Peyer's patch (tissue), 4 donors: ENCODE measurements around the gene IGSF9B. TPM values are rescaled to one million over a fixed set of nuclear protein-coding genes. Genes with fewer than 3 reads are reported as not detected.

Experiments used
- DNase-seq, 3 donors: peaks; one replicate each; pipeline ENCODE4 v3.0.0-alpha.2; 2017 to 2019
- H3K27ac ChIP-seq, 4 donors: fragments of 200-600 bp; sonication (generic); one replicate each; pipeline ENCODE4 v1.5.1; 2016 to 2019
- H3K27me3 ChIP-seq, 2 donors: fragments of 200-600 bp; sonication (generic); one replicate each; pipeline ENCODE4 v1.5.1; 2019
- H3K36me3 ChIP-seq, 3 donors: fragments of 200-600 bp; sonication (generic); one replicate each; pipeline ENCODE4 v1.5.1; 2016 to 2019
- H3K4me1 ChIP-seq, 4 donors: fragments of 200-600 bp; sonication (generic); one replicate each; pipeline ENCODE4 v1.5.1; 2016 to 2019
- H3K4me3 ChIP-seq, 4 donors: fragments of 200-600 bp; sonication (generic); 1 replicate in 3 of 4; 2 replicates in 1 of 4; pipeline ENCODE4 v1.5.1; 2016 to 2019; ENCODE audit warnings: mild to moderate bottlenecking in 1 of 4
- H3K9me3 ChIP-seq, 4 donors: fragments of 200-600 bp; sonication (generic); one replicate each; pipeline ENCODE4 v1.5.1; 2016 to 2019; ENCODE audit warnings: mild to moderate bottlenecking in 1 of 4
- CTCF ChIP-seq, 6 experiments: fragments of 450-650 bp in 4 of 6; fragments of 200-600 bp in 2 of 6; sonication (generic) in 1 of 6; IDR thresholded peaks; one replicate each; pipeline ENCODE4 v1.5.1; 2017 to 2019; ENCODE audit warnings: antibody characterized with exemption in 6 of 6, mild to moderate bottlenecking in 3 of 6, moderate library complexity in 1 of 6
- POLR2A ChIP-seq, 2 donors: fragments of 450-650 bp; IDR thresholded peaks; one replicate each; pipeline ENCODE4 v1.5.1; 2017; ENCODE audit warnings: antibody characterized with exemption in 2 of 2, mild to moderate bottlenecking in 2 of 2, moderate library complexity in 2 of 2
- total RNA-seq, 4 donors: library from RNA; depleted of rRNA; stranded (reverse); fragments of >200 nt; gene quantifications; one replicate each; pipeline ENCODE4 v1.1.0, GENCODE V29; 2016

The IGSF9B gene
- total RNA-seq, 4 donors from 2014 or later, result 1.1 to 22.3 (median 5.0) TPM

GRCh38 chr11:133916784-133917440 lies 39.9 kb downstream of the IGSF9B start:
- Histone ChIP-seq H3K27me3 (no peaks in the 10 kb centered on the region), H3K9me3 (no peaks in the 10 kb centered on the region), H3K36me3 (no peaks in the 10 kb centered on the region), H3K4me1 (peaks cover 0 to 3% (median 0%) of the 10 kb centered on the region in 4 donors), H3K27ac (no peak overlapping the region), H3K4me3 (no peak overlapping the region)
- TF ChIP-seq POLR2A (IDR thresholded peaks at IDR 0.05) (no peak), CTCF (IDR thresholded peaks at IDR 0.05) (no peak)
- no peak for DNase-seq

DNA sequence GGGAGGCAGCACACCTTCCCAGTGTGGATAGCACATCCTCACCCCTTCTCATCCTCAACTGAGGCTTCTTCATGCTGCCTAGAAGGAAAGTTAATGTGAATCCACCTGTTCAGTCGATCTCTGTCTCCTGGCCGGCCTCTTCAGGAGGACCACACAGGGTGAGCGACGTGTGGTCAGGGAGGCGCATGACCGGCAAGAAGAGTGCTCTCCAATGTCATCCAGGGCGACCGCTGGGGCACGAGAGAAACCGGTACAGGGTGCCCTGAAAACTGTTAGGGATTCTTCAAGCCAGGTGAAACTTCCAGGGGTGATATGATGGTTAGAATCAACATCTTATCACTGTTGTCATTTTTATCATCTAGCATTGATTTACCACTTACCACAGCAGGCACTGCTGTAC lies 43.0 kb downstream of the IGSF9B start:
- no peak for DNase-seq
- Histone ChIP-seq H3K36me3 (no peaks in the 10 kb centered on the region), H3K9me3 (no peaks in the 10 kb centered on the region), H3K4me3 (no peak overlapping the region), H3K27me3 (no peaks in the 10 kb centered on the region), H3K27ac (no peak overlapping the region), H3K4me1 (peaks cover 0 to 3% (median 0%) of the 10 kb centered on the region in 4 donors)
- TF ChIP-seq POLR2A (IDR thresholded peaks at IDR 0.05) (no peak), CTCF (IDR thresholded peaks at IDR 0.05) (no peak)

DNA sequence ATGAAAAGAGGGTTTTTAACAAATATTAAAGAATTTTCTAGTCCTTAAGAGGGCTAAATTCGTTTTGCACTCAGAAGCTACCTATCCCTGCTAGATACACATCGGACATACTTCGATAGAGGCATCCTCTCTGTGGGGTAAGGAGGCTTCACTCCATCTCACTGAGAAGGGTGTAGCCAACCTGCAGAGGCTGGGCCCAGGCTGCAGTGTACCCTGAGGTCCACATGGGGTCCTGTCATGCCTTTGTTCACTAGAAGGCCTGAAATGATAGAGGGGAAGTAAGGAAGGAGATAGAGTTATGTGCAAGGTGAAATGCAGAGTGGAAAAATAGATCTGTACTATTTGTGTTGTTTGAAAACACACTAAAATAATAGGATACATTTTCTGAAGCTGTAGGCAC lies 45.6 kb downstream of the IGSF9B start:
- Histone ChIP-seq H3K4me3 (no peak overlapping the region), H3K4me1 (no peaks in the 10 kb centered on the region), H3K9me3 (no peaks in the 10 kb centered on the region), H3K27ac (no peak overlapping the region), H3K36me3 (no peaks in the 10 kb centered on the region), H3K27me3 (no peaks in the 10 kb centered on the region)
- TF ChIP-seq CTCF (IDR thresholded peaks at IDR 0.05), result no peak
- TF ChIP-seq POLR2A (IDR thresholded peaks at IDR 0.05), result no peak
- DNase-seq, result no peak

DNA sequence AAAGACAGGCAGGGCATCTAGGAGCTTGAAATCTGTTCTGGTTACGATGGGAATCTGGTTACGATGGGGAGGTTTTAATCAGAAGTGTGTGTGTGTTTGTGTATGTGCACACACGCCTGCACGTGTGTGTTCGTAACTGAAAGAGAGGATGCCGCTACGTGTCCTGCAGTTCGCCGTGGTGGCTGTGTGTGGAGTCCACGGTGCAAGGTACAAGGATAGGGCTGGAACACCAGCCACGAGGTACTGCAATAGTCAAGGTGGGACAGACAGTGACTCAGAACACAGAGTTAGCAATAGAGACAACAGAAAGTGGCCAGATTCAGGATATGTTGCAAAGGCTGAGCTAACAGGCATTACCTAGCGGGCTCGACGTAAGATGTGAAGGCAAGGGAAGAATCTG lies 46.7 kb downstream of the IGSF9B start:
- Histone ChIP-seq H3K27me3 (no peaks in the 10 kb centered on the region), H3K4me1 (no peaks in the 10 kb centered on the region), H3K36me3 (no peaks in the 10 kb centered on the region), H3K9me3 (no peaks in the 10 kb centered on the region), H3K4me3 (no peak overlapping the region), H3K27ac (no peak overlapping the region)
- DNase-seq, result no peak
- TF ChIP-seq CTCF (IDR thresholded peaks at IDR 0.05) (no peak), POLR2A (IDR thresholded peaks at IDR 0.05) (no peak)

GRCh38 chr11:133908827-133909226 lies 47.9 kb downstream of the IGSF9B start:
- Histone ChIP-seq H3K4me1 (no peaks in the 10 kb centered on the region), H3K36me3 (no peaks in the 10 kb centered on the region), H3K27ac (no peak overlapping the region), H3K9me3 (no peaks in the 10 kb centered on the region), H3K27me3 (no peaks in the 10 kb centered on the region), H3K4me3 (no peak overlapping the region)
- no peak for TF ChIP-seq CTCF (IDR thresholded peaks at IDR 0.05)
- TF ChIP-seq POLR2A (IDR thresholded peaks at IDR 0.05), result no peak
- DNase-seq, result no peak

DNA sequence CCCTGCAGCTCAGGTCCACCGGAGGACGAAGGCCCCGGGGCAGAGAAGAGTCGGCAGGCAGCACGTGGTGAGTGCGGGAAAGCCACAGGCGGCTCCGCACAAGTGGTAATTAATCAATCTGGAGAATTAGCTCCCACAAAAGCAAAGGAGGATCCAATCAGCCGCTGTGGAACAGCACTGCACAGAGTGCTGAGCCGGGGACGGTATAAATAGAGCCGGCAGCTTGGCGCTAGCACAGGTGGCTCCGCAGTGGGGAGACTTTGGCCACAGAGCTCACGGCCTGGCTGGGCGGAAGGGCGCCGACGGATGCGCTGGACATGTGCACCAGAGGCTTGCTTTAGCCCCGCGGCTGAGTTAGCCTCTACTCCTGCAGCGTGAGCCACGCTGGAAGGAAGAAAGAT lies 48.9 kb downstream of the IGSF9B start:
- no peak for TF ChIP-seq POLR2A (IDR thresholded peaks at IDR 0.05)
- TF ChIP-seq CTCF (IDR thresholded peaks at IDR 0.05), result no peak
- no peaks in the 10 kb centered on the region for H3K36me3 ChIP-seq

More for the DNA sequence above, 48.9 kb downstream of the IGSF9B start:
- Histone ChIP-seq H3K4me1 (no peaks in the 10 kb centered on the region), H3K27ac (no peak overlapping the region), H3K4me3 (no peak overlapping the region), H3K9me3 (no peaks in the 10 kb centered on the region), H3K27me3 (no peaks in the 10 kb centered on the region)
- DNase-seq, result no peak
